GM12891 (cell line): ENCODE results near the gene ADAMTS17.

Experiments used
- PAX5 ChIP-seq: IDR thresholded peaks from 2 replicates; pipeline ENCODE4 v1.6.1; 2011; ENCODE audit warnings: low read length, moderate library complexity, mild to moderate bottlenecking; ENCODE audit not compliant: insufficient read depth, severe bottlenecking
- POLR2A ChIP-seq: IDR thresholded peaks from 2 replicates; pipeline ENCODE4 v1.6.1; 2011; ENCODE audit warnings: low read depth, low read length, control low read depth
- POLR2AphosphoS5 ChIP-seq: IDR thresholded peaks from 2 replicates; pipeline ENCODE4 v1.6.1; 2011; ENCODE audit warnings: low read depth, low read length, control low read depth
- POU2F2 ChIP-seq: IDR thresholded peaks from 2 replicates; pipeline ENCODE4 v1.6.1; 2011; ENCODE audit warnings: low read depth, mild to moderate bottlenecking, control low read depth, low read length, moderate library complexity
- TAF1 ChIP-seq: IDR thresholded peaks from 2 replicates; pipeline ENCODE4 v1.6.1; 2011; ENCODE audit warnings: low read depth, low read length, control low read depth

GRCh38 chr15:100227781-100228180 is 114.0 kb downstream of the ADAMTS17 start:
- TF ChIP-seq POLR2A (no peak), POLR2AphosphoS5 (no peak), PAX5 (no peak), POU2F2 (no peak), TAF1 (no peak)
